Measurements from ENCODE around the gene PEX16. TPM values are rescaled to one million over a fixed set of nuclear protein-coding genes. Genes with fewer than 3 reads are reported as not detected.

The PEX16 gene
- total and polyA plus RNA-seq, 9 of the 15 experiments (the other 6 are each of a cell fraction or from before 2014, with no cell fraction given), result 1.5 to 43.9 (median 14.6) TPM

- no peak for TF ChIP-seq THAP12 (CRISPR knock-in tag; IDR thresholded peaks at IDR 0.05)
- TF ChIP-seq, protein P1, sequence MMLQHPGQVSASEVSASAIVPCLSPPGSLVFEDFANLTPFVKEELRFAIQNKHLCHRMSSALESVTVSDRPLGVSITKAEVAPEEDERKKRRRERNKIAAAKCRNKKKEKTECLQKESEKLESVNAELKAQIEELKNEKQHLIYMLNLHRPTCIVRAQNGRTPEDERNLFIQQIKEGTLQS (IDR thresholded peaks at IDR 0.05), result peak; percentile 98
- TF ChIP-seq, protein P1 (CRISPR knock-in tag; conservative IDR thresholded peaks at IDR 0.05), result peak; percentile 72; the same call in 1 of the 2 replicates
- no peak for TF ChIP-seq XRCC4 (IDR thresholded peaks at IDR 0.05; ENCODE audit: extremely low read depth, insufficient read depth, insufficient read length)
- no peak for TF ChIP-seq DIDO1 (tag; IDR thresholded peaks at IDR 0.05; ENCODE audit: low read depth)
- TF ChIP-seq POLR2AphosphoS5 (IDR thresholded peaks at IDR 0.05; ENCODE audit: control insufficient read depth, insufficient read depth, low read depth, low read length), result 0 out of 2 replicates have a peak, but pooled peaks have one; percentile 38
- TF ChIP-seq FIP1L1 (IDR thresholded peaks at IDR 0.05; ENCODE audit: low read depth, low read length, poor library complexity, severe bottlenecking), result no peak
- TF ChIP-seq SRSF9 (IDR thresholded peaks at IDR 0.05; ENCODE audit: borderline replicate concordance, low read depth, low read length), result no peak
- peak; percentile 87 for TF ChIP-seq SMARCC2 (IDR thresholded peaks at IDR 0.05; ENCODE audit: low read depth)
- TF ChIP-seq CBX3 (IDR thresholded peaks at IDR 0.05; ENCODE audit: borderline replicate concordance in 1 of 2, low read length in 2 of 2), result peak in 1 of 2 experiments; percentile 24; a peak in 1 of 3 replicates
- TF ChIP-seq, protein P2, sequence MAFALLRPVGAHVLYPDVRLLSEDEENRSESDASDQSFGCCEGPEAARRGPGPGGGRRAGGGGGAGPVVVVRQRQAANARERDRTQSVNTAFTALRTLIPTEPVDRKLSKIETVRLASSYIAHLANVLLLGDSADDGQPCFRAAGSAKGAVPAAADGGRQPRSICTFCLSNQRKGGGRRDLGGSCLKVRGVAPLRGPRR (CRISPR knock-in tag; IDR thresholded peaks at IDR 0.05), result no peak
- TF ChIP-seq PYGO2 (tag; IDR thresholded peaks at IDR 0.05), result no peak
- TF ChIP-seq FOSL1 (tag; conservative IDR thresholded peaks at IDR 0.05), result peak; percentile 99
- TF ChIP-seq ETV1 (tag; conservative IDR thresholded peaks at IDR 0.05; ENCODE audit: low read depth), result peak; percentile 96
- peak; percentile 84 for TF ChIP-seq HDAC2 (IDR thresholded peaks at IDR 0.05)
These were observed 37.6 kb downstream of the PEX16 start (continued) for GRCh38 chr11:45879803-45880686.

Measured in K562 (cell line).